Lower leg skin (tissue), 3 donors: ENCODE results near the gene IL15.

Experiments
- CTCF ChIP-seq, 3 donors: fragments of 450-650 bp; IDR thresholded peaks; one replicate each; pipeline ENCODE4 v1.5.1; 2016; ENCODE audit warnings: antibody characterized with exemption in 3 of 3, mild to moderate bottlenecking in 3 of 3, moderate library complexity in 2 of 3
- POLR2A ChIP-seq, 2 donors: fragments of 450-650 bp; IDR thresholded peaks; one replicate each; pipeline ENCODE4 v1.6.1; 2016 to 2017; ENCODE audit warnings: antibody characterized with exemption in 2 of 2, mild to moderate bottlenecking in 1 of 2, moderate library complexity in 1 of 2

- TF ChIP-seq CTCF (IDR thresholded peaks at IDR 0.05) (no peak), POLR2A (IDR thresholded peaks at IDR 0.05) (no peak)
Measured at GRCh38 chr4:141625023-141625422, 11.4 kb upstream of the IL15 start.
